H9 (cell line): Measurements from ENCODE around the gene EPM2A. TPM values are rescaled to one million over a fixed set of nuclear protein-coding genes. Genes with fewer than 3 reads are reported as not detected.
A peak's percentile ranks its signal among the peaks of the same experiment; 100 is the strongest.

Experiments used
- DNase-seq: peaks from one replicate; pipeline ENCODE4 v3.0.0-alpha.2; 2017
- H2AFZ ChIP-seq: one replicate; pipeline ENCODE4 v1.6.1; 2013; ENCODE audit warnings: mild to moderate bottlenecking, low read length, control low read depth, moderate library complexity
- H2AK5ac ChIP-seq: 2 replicates; pipeline ENCODE4 v1.6.1; 2013; ENCODE audit warnings: low read length, control low read depth, mixed read lengths; ENCODE audit not compliant: insufficient read length
- H2BK120ac ChIP-seq: one replicate; pipeline ENCODE4 v1.6.1; 2013; ENCODE audit warnings: low read depth, mild to moderate bottlenecking, low read length, control low read depth, inconsistent platforms; ENCODE audit not compliant: poor library complexity, severe bottlenecking
- H2BK12ac ChIP-seq: 2 replicates; pipeline ENCODE4 v1.6.1; 2013; ENCODE audit warnings: low read length, control low read depth, mixed read lengths, low read depth; ENCODE audit not compliant: insufficient read length
- H2BK15ac ChIP-seq: 2 replicates; pipeline ENCODE4 v1.6.1; 2013; ENCODE audit warnings: low read depth, low read length, control low read depth
- H2BK20ac ChIP-seq: one replicate; pipeline ENCODE4 v1.6.1; 2013; ENCODE audit warnings: low read depth, mild to moderate bottlenecking, low read length, control low read depth, inconsistent platforms; ENCODE audit not compliant: poor library complexity, severe bottlenecking
- H2BK5ac ChIP-seq: 2 replicates; pipeline ENCODE4 v1.6.1; 2013; ENCODE audit warnings: low read length, control low read depth, mixed read lengths; ENCODE audit not compliant: insufficient read length
- H3K14ac ChIP-seq: 2 replicates; pipeline ENCODE4 v1.6.1; 2013; ENCODE audit warnings: low read length, control low read depth; ENCODE audit not compliant: insufficient read depth
- H3K18ac ChIP-seq: 2 replicates; pipeline ENCODE4 v1.6.1; 2013; ENCODE audit warnings: low read depth, mild to moderate bottlenecking, mixed read lengths, low read length, control low read depth; ENCODE audit not compliant: insufficient read length
- H3K23ac ChIP-seq: 2 replicates; pipeline ENCODE4 v1.6.1; 2013; ENCODE audit warnings: low read length, control low read depth, mixed read lengths, low read depth; ENCODE audit not compliant: insufficient read length
- H3K23me2 ChIP-seq: 2 replicates; pipeline ENCODE4 v1.6.1; 2013; ENCODE audit warnings: low read depth, mild to moderate bottlenecking, mixed read lengths, low read length, control low read depth; ENCODE audit not compliant: insufficient read length, poor library complexity, severe bottlenecking
- H3K27ac ChIP-seq: 2 replicates; pipeline ENCODE4 v1.5.1; 2013; ENCODE audit warnings: low read length, control low read depth, mixed read lengths, low read depth; ENCODE audit not compliant: insufficient read length
- H3K27me3 ChIP-seq: 2 replicates; pipeline ENCODE4 v1.6.1; 2013; ENCODE audit warnings: low read length, control low read depth, inconsistent platforms; ENCODE audit not compliant: insufficient read depth
- H3K4ac ChIP-seq: 2 replicates; pipeline ENCODE4 v1.6.1; 2013; ENCODE audit warnings: low read depth, mild to moderate bottlenecking, control low read depth, inconsistent platforms, low read length, moderate library complexity
- H3K4me1 ChIP-seq: 2 replicates; pipeline ENCODE4 v1.6.1; 2013; ENCODE audit warnings: low read length, control low read depth, inconsistent platforms; ENCODE audit not compliant: insufficient read depth
- H3K4me2 ChIP-seq: 2 replicates; pipeline ENCODE4 v1.6.1; 2013; ENCODE audit warnings: low read length, control low read depth, mixed read lengths; ENCODE audit not compliant: insufficient read length, insufficient read depth
- H3K56ac ChIP-seq: 2 replicates; pipeline ENCODE4 v1.6.1; 2013; ENCODE audit warnings: low read depth, mild to moderate bottlenecking, mixed read lengths, low read length, control low read depth; ENCODE audit not compliant: insufficient read length
- H3K79me1 ChIP-seq: 2 replicates; pipeline ENCODE4 v1.6.1; 2013; ENCODE audit warnings: low read depth, mild to moderate bottlenecking, moderate library complexity, low read length, control low read depth, inconsistent platforms; ENCODE audit not compliant: insufficient read depth, poor library complexity, severe bottlenecking
- H3K79me2 ChIP-seq: 2 replicates; pipeline ENCODE4 v1.6.1; 2013; ENCODE audit warnings: low read length, control low read depth, inconsistent platforms; ENCODE audit not compliant: insufficient read depth
- H3K9ac ChIP-seq: 2 replicates; pipeline ENCODE4 v1.6.1; 2013; ENCODE audit warnings: low read length, control low read depth, mixed read lengths; ENCODE audit not compliant: insufficient read length; ENCODE audit errors: extremely low read depth
- H3K9me3 ChIP-seq: one replicate; pipeline ENCODE4 v1.6.1; 2013; ENCODE audit warnings: low read depth, low read length, inconsistent platforms; ENCODE audit not compliant: control insufficient read depth
- H3T11ph ChIP-seq: one replicate; pipeline ENCODE4 v1.6.1; 2013; ENCODE audit warnings: mild to moderate bottlenecking, low read length, control low read depth, inconsistent platforms
- H4K20me1 ChIP-seq: one replicate; pipeline ENCODE4 v1.6.1; 2013; ENCODE audit not compliant: control insufficient read depth, insufficient read length, insufficient read depth
- H4K5ac ChIP-seq: 2 replicates; pipeline ENCODE4 v1.6.1; 2013; ENCODE audit warnings: low read depth, mild to moderate bottlenecking, mixed read lengths, low read length, control low read depth; ENCODE audit not compliant: insufficient read length
- H4K8ac ChIP-seq: replicated peaks from 2 replicates; pipeline ENCODE4 v1.6.1; 2013; ENCODE audit warnings: low read length, control low read depth, mixed read lengths, low read depth; ENCODE audit not compliant: insufficient read length
- H4K91ac ChIP-seq: 2 replicates; pipeline ENCODE4 v1.6.1; 2013; ENCODE audit warnings: low read depth, mild to moderate bottlenecking, moderate library complexity, mixed read lengths, low read length, control low read depth; ENCODE audit not compliant: insufficient read length
- H3K27ac Mint-ChIP-seq, 3 experiments: 2 replicates in 2 of 3; 3 replicates in 1 of 3; pipeline ENCODE4 v1.8.0; 2020 to 2021; ENCODE audit warnings: mixed read lengths in 3 of 3, mild to moderate bottlenecking in 1 of 3, moderate library complexity in 1 of 3
- H3K27me3 Mint-ChIP-seq: 2 replicates; pipeline ENCODE4 v1.8.0; 2021; ENCODE audit warnings: low read depth, mild to moderate bottlenecking, moderate library complexity, mixed read lengths
- H3K36me3 Mint-ChIP-seq, 3 experiments: 2 replicates in 2 of 3; 3 replicates in 1 of 3; pipeline ENCODE4 v1.8.0; 2020 to 2021; ENCODE audit warnings: low read depth in 3 of 3, mixed read lengths in 3 of 3; ENCODE audit not compliant: insufficient read depth in 1 of 3
- H3K4me1 Mint-ChIP-seq, 2 experiments: 2 replicates each; pipeline ENCODE4 v1.8.0; 2020; ENCODE audit warnings: mixed read lengths in 2 of 2
- H3K4me3 Mint-ChIP-seq, 2 experiments: 2 replicates in 1 of 2; 3 replicates in 1 of 2; pipeline ENCODE4 v1.8.0; 2020 to 2021; ENCODE audit warnings: mild to moderate bottlenecking in 2 of 2, mixed read lengths in 2 of 2, moderate library complexity in 1 of 2
- H3K9me3 Mint-ChIP-seq, 2 experiments: 2 replicates in 1 of 2; 3 replicates in 1 of 2; pipeline ENCODE4 v1.8.0; 2020; ENCODE audit warnings: mild to moderate bottlenecking in 2 of 2, mixed read lengths in 2 of 2, moderate library complexity in 1 of 2
- WGBS: extraction: QIAGEN DNeasy Blood & Tissue Kit; methylation state at CpG from one replicate; pipeline ENCODE4 v1.1.7; 2013; ENCODE audit warnings: missing lambda C conversion rate, low lambda C conversion rate, mixed read lengths; ENCODE audit not compliant: insufficient read length; ENCODE audit errors: extremely low coverage; 5-methylcytosine and 5-hydroxymethylcytosine counted together
- total RNA-seq: library from RNA; stranded (reverse); gene quantifications from 2 replicates; pipeline ENCODE4 v1.2.1, GENCODE V29; 2021
- TF ChIP-seq, protein P1 (sequence below): fragments of 200-600 bp; sonication (generic); conservative IDR thresholded peaks from 3 replicates; pipeline ENCODE4 v1.8.0; 2021; ENCODE audit warnings: antibody characterized with exemption, mild to moderate bottlenecking

Gene EPM2A
- total RNA-seq, 1 experiment from 2014 or later = 8.2 TPM

DNA sequence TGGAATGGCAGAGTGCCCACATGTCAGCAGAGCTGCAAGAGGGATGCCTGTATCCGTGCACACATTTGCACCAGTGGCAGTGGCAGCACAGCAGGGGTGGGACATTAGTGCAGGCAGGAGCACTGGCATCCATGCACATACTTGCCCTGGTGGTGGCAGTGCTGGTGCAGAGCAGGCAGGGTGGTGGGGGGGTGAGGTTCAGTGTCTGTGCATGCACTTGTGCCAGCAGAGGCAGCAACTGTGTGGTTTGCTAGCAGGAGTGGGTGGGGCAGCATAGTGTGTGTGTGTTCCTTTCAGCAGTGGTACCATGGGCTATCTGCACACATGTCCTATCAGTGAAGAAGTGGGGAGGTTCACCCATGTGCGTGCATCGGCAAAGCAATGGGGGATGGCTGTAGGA, 151.6 kb downstream of the EPM2A start:
- no peak overlapping the region for H2AFZ ChIP-seq
- no peak overlapping the region for H3K4me3 Mint-ChIP-seq
- H3K56ac ChIP-seq = no peak overlapping the region
- H3K18ac ChIP-seq = no peak overlapping the region
- H3K23ac ChIP-seq = no peak overlapping the region
- no peak overlapping the region for H3K27ac ChIP-seq
- H2BK12ac ChIP-seq = no peak overlapping the region
- H3K9me3 Mint-ChIP-seq = peaks cover 6 to 9% of the 10 kb centered on the region in 2 experiments; a peak in 4 of 5 replicates
- H3K79me1 ChIP-seq = no peaks in the 10 kb centered on the region
- H4K91ac ChIP-seq = no peak overlapping the region
- H3T11ph ChIP-seq = no peak overlapping the region
- no peaks in the 10 kb centered on the region for H4K20me1 ChIP-seq
- no peak overlapping the region for H2AK5ac ChIP-seq
- WGBS = no CpG with 5 or more reads among the region's 3 CpGs
- H3K4me1 Mint-ChIP-seq = peaks cover 6 to 10% of the 10 kb centered on the region in 2 experiments
- H3K9me3 ChIP-seq = no peaks in the 10 kb centered on the region
- no peak overlapping the region for H2BK15ac ChIP-seq
- TF ChIP-seq, protein P1, sequence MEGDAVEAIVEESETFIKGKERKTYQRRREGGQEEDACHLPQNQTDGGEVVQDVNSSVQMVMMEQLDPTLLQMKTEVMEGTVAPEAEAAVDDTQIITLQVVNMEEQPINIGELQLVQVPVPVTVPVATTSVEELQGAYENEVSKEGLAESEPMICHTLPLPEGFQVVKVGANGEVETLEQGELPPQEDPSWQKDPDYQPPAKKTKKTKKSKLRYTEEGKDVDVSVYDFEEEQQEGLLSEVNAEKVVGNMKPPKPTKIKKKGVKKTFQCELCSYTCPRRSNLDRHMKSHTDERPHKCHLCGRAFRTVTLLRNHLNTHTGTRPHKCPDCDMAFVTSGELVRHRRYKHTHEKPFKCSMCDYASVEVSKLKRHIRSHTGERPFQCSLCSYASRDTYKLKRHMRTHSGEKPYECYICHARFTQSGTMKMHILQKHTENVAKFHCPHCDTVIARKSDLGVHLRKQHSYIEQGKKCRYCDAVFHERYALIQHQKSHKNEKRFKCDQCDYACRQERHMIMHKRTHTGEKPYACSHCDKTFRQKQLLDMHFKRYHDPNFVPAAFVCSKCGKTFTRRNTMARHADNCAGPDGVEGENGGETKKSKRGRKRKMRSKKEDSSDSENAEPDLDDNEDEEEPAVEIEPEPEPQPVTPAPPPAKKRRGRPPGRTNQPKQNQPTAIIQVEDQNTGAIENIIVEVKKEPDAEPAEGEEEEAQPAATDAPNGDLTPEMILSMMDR = no peak
- H2BK20ac ChIP-seq = no peak overlapping the region
- no peak overlapping the region for H2BK120ac ChIP-seq
- H3K27me3 Mint-ChIP-seq = no peaks in the 10 kb centered on the region
- H3K4me1 ChIP-seq = no peaks in the 10 kb centered on the region; the same call in 1 of the 2 replicates
- no peak overlapping the region for H4K5ac ChIP-seq
- no peak overlapping the region for H2BK5ac ChIP-seq
- DNase-seq = no peak
- no peak overlapping the region for H3K4ac ChIP-seq
- no peaks in the 10 kb centered on the region for H3K27me3 ChIP-seq
- H3K4me2 ChIP-seq = no peak overlapping the region
- peak overlapping the region in 1 of 3 experiments; percentile 11; a peak in 1 of 7 replicates for H3K27ac Mint-ChIP-seq
- no peak overlapping the region for H3K9ac ChIP-seq
- no peak overlapping the region for H3K14ac ChIP-seq
- peaks cover 0 to 5% (median 0%) of the 10 kb centered on the region in 3 experiments; a peak in 3 of 7 replicates for H3K36me3 Mint-ChIP-seq
- H3K79me2 ChIP-seq = no peaks in the 10 kb centered on the region
- H3K23me2 ChIP-seq = no peaks in the 10 kb centered on the region
- H4K8ac ChIP-seq = no peak overlapping the region

Other genes with a start within 250 kb of the EPM2A start
- gene FBXO30, start 79.3 kb upstream of the EPM2A start, total RNA-seq = 16.9 and 17.2 TPM in 2 replicates
- gene SHPRH, start 228.8 kb upstream of the EPM2A start, total RNA-seq = 24.7 and 27.7 TPM in 2 replicates